GM18511 (cell line): ENCODE data around the gene CERK.
"Not testable (repeated sequence)": the region's sequence is repeated elsewhere in the genome, so short reads cannot be mapped to it uniquely, and the experiment has no call there.

ENCODE experiments used
- ATAC-seq: cut with Tn5 transposase; IDR thresholded peaks from one replicate; pipeline ENCODE4 v1.9.1; 2021; ENCODE audit warnings: mild to moderate bottlenecking, moderate library complexity; ENCODE audit not compliant: unreplicated experiment

CERK gene, protein sequence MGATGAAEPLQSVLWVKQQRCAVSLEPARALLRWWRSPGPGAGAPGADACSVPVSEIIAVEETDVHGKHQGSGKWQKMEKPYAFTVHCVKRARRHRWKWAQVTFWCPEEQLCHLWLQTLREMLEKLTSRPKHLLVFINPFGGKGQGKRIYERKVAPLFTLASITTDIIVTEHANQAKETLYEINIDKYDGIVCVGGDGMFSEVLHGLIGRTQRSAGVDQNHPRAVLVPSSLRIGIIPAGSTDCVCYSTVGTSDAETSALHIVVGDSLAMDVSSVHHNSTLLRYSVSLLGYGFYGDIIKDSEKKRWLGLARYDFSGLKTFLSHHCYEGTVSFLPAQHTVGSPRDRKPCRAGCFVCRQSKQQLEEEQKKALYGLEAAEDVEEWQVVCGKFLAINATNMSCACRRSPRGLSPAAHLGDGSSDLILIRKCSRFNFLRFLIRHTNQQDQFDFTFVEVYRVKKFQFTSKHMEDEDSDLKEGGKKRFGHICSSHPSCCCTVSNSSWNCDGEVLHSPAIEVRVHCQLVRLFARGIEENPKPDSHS

GRCh38 chr22:46737976-46738646, at the start of gene CERK:
CERK (minus strand) TSS chr22:46738252; CDS start chr22:46738148, 104 bp downstream.
- ATAC-seq, result peak; percentile 57

- ATAC-seq, result no peak
These were observed 45.7 kb upstream of the CERK start for GRCh38 chr22:46783721-46784120.

- not testable (repeated sequence) for ATAC-seq
These were observed 44.1 kb upstream of the CERK start for GRCh38 chr22:46782200-46782599.

DNA sequence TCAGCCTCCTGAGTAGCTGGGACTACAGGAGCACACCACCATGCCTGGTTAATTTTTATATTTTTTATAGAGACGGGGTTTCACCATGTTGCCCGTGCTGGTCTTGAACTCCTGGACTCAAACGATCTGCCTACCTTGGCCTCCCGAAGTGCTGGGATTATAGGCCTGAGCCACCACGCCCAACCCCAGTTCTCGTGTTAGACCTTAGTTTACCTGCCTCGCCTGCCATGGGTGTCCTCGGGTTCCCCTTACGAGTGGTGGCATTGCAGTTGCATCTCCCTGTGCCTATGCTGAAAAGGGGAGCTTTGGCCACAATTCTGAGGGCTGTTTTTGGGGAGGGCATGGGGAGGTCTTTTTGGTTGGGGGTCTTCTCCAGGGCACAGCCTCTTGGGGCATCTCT, 43.2 kb upstream of the CERK start:
- no peak for ATAC-seq

GRCh38 chr22:46780453-46780852, 42.4 kb upstream of the CERK start:
- ATAC-seq, result no peak

- no peak for ATAC-seq
These were observed 41.6 kb upstream of the CERK start for GRCh38 chr22:46779651-46780050.

- ATAC-seq, result no peak
These were observed 41.0 kb upstream of the CERK start for GRCh38 chr22:46779023-46779422.

GRCh38 chr22:46777609-46777970, 39.5 kb upstream of the CERK start:
- ATAC-seq, result peak; percentile 34

- ATAC-seq, result peak; percentile 1
These were observed 39.0 kb upstream of the CERK start for GRCh38 chr22:46776876-46777608.

DNA sequence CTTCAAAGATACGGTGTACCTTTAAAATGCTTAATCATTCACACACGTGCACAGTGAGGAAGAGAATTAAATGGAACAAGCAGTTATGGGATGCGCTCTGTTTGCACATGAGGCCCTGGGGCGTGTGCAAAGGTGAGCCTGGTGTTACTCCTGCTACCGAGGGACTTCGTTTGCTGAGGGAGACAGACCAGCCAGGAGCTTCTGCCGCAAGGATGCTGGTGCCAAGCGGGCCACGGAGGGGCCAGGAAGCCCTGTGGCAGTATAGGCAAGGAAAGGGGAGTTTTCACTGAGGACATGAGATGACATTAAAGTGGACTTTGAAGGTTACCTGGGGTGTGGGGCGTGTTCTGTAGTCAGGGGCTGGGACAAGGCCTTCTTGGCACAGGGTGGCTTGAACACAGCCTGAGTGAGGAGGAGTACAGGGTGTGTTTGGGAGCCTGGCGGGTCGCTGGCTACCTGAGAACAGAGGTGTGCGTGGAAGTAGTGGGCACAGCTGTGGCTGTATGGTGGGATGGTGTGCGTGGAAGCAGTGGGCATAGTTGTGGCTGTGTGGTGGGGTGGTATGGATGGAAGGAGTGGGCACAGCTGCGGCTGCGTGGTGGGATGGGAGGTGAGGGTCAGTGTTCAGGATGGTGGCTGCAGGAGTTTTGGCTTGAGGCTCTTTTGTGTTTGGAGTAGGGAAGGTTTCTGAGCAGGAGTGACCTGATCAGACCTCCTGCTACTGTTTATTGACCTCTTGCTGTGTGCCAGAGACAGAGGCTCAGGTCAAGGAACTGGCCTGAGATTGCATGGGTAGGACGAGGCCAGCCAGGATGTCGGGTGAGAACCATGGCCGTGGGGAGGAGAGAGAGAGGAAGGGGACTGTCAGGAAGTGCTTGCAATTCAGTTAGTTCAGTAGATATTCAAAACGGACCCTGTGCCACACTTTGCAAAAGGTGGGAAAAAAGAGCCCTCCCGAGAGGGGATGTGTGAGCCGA, 38.1 kb upstream of the CERK start:
- ATAC-seq, result no peak

DNA sequence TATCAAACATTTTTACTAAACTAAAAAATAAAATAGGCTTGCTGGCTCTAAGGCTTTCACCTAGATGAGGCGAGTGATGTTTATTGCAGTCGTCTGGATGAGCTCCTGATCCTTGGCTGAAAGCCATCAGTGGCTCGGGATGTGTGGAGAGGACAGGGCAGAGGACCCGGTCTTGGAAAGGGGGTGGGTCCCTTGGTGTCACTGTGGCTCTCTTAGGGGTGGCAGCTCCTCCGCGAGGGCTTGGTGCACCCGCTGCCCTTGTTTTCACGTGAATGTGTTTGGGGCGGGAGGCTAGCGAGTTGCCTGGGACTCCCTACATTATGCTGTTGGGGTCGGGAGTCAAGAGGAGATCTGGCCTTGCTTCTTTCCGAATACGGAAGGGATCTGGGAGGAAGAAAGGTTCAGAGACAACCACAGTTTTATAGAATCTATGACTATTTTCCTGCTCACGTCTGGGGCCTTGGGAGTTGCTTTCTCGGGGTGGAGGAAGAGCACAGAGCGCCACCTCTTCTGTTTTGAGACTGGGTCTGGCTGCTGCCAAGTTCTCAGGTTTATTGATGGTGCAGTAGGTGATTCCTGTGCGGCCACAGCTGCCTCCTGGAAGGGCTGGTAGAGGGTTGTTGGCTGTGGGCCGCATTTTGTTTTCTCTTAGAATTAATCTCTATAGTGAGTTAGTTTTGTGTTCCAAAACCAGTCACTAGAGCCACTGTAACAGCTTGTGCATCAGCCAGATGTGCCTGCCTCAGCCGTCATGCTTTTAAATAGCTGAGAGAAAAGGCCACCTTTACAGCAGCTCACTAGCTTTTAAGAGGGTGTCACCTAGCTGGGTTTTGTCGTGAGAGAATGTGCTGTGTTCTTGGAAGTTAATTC, 37.2 kb upstream of the CERK start:
- no peak for ATAC-seq

- peak; percentile 33 for ATAC-seq
These were observed 36.4 kb upstream of the CERK start for GRCh38 chr22:46774253-46774979.

DNA sequence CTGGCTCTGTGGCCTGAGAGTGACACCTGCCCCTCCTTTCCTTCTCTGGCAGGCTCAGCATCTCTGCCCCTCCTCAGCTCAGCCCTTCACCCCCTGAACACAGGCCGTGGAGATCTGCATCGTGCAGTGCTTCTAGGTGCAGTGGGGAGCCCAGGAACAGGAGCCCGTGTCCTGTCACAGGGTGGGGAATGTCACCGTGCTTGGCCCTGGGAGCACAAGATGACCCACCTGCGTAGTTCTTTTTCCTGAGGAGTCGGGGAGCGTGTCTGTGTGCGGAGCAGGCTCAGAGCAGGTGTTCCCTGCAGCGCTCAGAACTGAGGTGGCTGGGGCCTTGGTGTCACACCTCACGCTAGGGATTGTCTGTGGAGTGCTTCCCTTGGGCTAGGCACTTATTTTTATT, 35.0 kb upstream of the CERK start:
- no peak for ATAC-seq

DNA sequence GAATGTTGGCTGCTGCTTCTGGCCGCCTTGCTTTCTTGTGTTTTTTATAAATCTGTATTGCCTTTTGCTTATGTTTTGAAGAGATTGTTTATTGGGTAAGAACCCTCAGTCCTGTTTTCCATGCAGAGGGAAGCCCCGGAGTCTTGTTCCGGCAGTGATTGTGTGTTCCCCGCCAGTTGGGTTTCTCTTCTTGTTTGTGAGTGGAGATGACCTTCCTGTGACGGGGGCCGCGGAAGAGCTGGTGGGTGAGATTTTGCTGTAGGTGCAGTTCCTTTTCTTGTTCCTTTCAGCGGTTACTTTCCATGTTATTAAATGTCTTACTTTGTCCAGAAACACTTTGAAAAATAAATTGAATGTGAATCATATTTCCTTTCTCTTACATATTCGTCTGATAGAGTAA, 32.7 kb upstream of the CERK start:
- no peak for ATAC-seq

GRCh38 chr22:46770151-46770641, 32.1 kb upstream of the CERK start:
- no peak for ATAC-seq

- ATAC-seq, result no peak
These were observed 31.7 kb upstream of the CERK start for GRCh38 chr22:46769706-46770105.

DNA sequence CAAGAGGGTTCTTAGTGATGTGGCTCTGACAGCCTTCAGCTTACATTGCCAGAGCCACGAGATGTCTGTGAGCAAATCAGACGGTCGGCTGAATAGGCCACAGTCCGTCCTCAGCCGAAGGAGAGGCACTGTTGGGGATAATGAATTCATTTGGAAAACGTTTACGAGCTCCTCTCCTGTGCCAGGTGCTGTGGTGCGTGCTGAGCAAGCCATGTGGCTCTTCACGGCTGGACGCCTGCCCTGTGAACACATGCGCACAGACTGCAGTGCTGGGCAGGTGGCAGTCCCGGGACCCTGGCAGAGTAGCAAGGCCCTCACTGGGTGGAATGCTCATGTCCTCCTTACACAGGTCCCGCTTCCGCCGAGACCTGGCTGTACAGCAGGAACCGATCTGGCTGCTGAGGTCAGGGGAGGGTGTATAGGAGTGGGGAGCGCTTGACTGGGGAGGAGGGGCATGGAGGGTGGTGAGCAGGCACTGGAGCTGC, 31.2 kb upstream of the CERK start:
- ATAC-seq, result no peak

DNA sequence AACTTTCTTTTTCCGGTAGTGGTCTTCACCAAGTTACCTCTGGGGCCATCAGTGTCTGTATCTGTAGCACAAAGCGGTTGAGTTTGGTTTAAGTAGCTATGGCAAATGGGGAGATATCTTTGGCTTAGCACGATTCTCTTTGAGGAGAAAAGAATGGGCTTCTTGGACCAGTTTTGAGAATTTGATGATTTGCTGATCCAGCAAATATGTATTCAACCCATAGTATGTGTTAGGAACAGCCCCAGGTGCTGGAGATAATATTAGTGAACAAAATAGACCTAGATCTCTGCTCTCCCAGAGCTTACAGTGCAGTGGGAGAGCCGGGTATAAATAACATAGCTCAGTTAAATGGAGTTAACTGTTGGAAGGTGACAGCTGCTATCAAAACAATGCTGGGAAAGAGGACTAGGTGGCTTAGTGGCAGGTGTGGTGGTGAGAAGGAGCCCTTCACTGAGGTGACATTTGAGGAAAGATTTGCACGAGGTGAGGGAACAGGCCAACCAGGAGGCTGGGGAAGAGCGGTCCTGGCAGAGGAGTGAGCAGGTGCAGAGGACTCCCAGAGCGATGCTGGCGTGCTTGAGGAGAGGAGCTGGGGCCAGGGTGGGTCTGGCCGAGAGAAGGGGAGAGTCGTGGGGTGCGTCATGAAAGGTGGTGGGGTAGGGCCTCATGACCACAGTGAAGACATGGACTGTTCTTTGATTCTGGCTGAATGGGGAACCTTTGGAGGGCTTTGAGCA, 29.4 kb upstream of the CERK start:
- ATAC-seq, result no peak
